Measurements from ENCODE around the gene HOPX.
"Not testable (repeated sequence)": the region's sequence is repeated elsewhere in the genome, so short reads cannot be mapped to it uniquely, and the experiment has no call there.

Gene HOPX

DNA sequence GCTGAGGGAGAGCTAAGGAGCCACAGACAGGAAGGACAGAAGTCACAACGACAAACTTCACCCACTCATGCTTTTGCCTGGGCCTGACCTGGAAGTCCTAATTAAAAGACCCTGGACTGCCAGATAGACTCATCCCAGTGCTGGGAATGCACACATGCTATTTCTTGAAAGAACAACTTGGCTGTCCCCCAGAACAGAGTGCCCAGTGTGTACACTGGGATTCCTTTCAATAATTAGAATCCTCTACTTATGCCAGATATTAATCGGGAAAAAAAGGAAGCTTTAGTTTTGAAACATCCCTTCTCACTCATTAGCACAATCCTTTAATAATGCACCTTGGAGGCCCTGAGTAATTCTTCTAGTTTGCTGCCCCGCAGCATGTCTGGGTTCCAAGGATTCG lies 3.4 kb downstream of the HOPX start:
- no peaks in the 10 kb centered on the region for H3K27me3 ChIP-seq (ENCODE audit: insufficient read depth, low read depth, severe bottlenecking)
- no peaks in the 10 kb centered on the region for H3K36me3 ChIP-seq
- H3K4me3 ChIP-seq (ENCODE audit: low read depth, low read length), result no peak overlapping the region
- DNase-seq, result no peak
- no peaks in the 10 kb centered on the region for H3K9me3 ChIP-seq (ENCODE audit: severe bottlenecking)
- TF ChIP-seq, protein P1, sequence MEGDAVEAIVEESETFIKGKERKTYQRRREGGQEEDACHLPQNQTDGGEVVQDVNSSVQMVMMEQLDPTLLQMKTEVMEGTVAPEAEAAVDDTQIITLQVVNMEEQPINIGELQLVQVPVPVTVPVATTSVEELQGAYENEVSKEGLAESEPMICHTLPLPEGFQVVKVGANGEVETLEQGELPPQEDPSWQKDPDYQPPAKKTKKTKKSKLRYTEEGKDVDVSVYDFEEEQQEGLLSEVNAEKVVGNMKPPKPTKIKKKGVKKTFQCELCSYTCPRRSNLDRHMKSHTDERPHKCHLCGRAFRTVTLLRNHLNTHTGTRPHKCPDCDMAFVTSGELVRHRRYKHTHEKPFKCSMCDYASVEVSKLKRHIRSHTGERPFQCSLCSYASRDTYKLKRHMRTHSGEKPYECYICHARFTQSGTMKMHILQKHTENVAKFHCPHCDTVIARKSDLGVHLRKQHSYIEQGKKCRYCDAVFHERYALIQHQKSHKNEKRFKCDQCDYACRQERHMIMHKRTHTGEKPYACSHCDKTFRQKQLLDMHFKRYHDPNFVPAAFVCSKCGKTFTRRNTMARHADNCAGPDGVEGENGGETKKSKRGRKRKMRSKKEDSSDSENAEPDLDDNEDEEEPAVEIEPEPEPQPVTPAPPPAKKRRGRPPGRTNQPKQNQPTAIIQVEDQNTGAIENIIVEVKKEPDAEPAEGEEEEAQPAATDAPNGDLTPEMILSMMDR (IDR thresholded peaks at IDR 0.05; ENCODE audit: low read depth, low read length), result no peak
- H3K27ac ChIP-seq, result no peak overlapping the region

DNA sequence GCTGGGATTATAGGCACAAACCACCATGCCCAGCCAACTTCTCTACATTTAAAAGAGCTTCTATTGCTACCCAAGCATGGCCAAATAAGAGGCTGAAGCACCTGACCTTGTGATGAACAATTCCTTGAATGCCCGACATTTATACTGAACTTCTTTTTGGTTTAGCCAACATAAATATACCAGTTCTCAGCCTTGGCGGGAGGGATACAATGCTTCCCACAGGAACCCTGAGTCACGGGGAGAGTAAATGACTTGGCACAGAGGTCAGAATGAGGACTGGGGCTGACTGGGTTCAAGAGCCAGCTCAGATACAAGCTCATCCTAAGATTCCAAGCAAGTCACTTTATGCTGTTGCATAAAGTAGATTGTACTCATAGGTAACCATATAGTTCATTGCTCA lies 6.1 kb downstream of the HOPX start:
- H3K4me3 ChIP-seq (ENCODE audit: low read depth, low read length), result no peak overlapping the region
- no peak for DNase-seq
- no peak overlapping the region for H3K27ac ChIP-seq
- no peaks in the 10 kb centered on the region for H3K9me3 ChIP-seq (ENCODE audit: severe bottlenecking)
- TF ChIP-seq, protein P1 (IDR thresholded peaks at IDR 0.05; ENCODE audit: low read depth, low read length), result no peak
- no peaks in the 10 kb centered on the region for H3K27me3 ChIP-seq (ENCODE audit: insufficient read depth, low read depth, severe bottlenecking)
- no peaks in the 10 kb centered on the region for H3K36me3 ChIP-seq

DNA sequence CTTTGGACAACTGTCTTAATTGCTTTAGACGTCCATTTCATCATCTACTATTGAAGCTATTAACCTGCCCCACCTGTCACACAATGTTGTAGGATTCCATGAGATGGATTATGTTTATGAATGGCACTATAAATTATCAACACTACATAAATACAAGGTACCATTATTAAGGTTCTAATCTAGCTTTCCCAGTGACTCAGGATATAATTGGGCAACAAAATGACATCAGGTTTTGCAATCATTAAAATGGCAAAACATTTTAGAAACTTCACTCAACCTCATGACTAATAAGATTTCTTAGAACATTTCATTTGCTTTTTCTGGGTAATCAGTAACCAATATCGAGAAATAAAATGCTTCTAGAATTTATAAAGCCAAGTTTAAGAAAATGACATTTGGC lies 9.2 kb downstream of the HOPX start:
- H3K27me3 ChIP-seq (ENCODE audit: insufficient read depth, low read depth, severe bottlenecking), result no peaks in the 10 kb centered on the region
- no peak for DNase-seq
- H3K4me3 ChIP-seq (ENCODE audit: low read depth, low read length), result no peak overlapping the region
- no peaks in the 10 kb centered on the region for H3K36me3 ChIP-seq
- H3K9me3 ChIP-seq (ENCODE audit: severe bottlenecking), result no peaks in the 10 kb centered on the region
- TF ChIP-seq, protein P1 (IDR thresholded peaks at IDR 0.05; ENCODE audit: low read depth, low read length), result no peak
- no peak overlapping the region for H3K27ac ChIP-seq

DNA sequence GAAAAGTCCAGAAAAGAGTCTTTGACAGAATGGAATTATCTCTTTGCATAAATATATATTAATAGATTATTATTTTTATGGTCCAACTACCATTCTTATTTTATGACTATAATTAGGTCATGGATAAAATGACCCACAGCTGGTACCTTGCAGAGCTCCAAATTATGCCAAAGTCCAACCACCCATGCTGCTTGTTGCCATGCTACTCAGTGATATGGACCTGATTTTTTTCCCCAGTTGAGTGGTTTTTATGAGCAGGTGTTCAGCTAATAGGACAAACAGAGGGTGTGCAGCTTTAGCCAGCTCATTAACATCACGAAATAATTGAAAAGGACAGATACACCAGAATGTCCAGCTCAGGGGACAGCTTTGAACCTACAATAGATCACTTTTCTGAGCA lies 9.7 kb downstream of the HOPX start:
- Histone ChIP-seq H3K4me3 (ENCODE audit: low read depth, low read length) (no peak overlapping the region), H3K36me3 (no peaks in the 10 kb centered on the region), H3K27ac (no peak overlapping the region), H3K27me3 (ENCODE audit: insufficient read depth, low read depth, severe bottlenecking) (no peaks in the 10 kb centered on the region), H3K9me3 (ENCODE audit: severe bottlenecking) (no peaks in the 10 kb centered on the region)
- TF ChIP-seq, protein P1 (IDR thresholded peaks at IDR 0.05; ENCODE audit: low read depth, low read length), result no peak
- no peak for DNase-seq

DNA sequence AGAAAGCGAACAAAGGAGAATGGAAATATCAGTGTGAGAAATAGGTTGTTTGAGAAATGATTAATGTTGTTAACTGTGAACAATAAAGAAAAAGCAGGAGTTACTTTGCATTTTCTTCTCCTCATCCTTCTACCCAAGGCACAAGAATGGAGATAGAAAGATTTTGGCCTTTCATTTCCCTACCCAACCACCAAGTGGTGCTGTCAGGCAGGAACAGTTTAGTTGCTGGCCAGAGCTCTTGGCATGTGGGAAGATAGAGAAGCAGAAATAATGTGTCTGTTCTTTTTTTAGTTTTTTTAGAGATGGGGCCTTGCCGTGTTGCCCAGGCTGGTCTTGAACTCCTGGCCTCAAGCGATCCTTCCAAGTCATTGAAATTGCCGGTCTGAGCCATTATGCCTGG lies 12.8 kb downstream of the HOPX start:
- Histone ChIP-seq H3K9me3 (ENCODE audit: severe bottlenecking) (no peaks in the 10 kb centered on the region), H3K36me3 (no peaks in the 10 kb centered on the region), H3K27me3 (ENCODE audit: insufficient read depth, low read depth, severe bottlenecking) (no peaks in the 10 kb centered on the region), H3K4me3 (ENCODE audit: low read depth, low read length) (no peak overlapping the region), H3K27ac (no peak overlapping the region)
- TF ChIP-seq, protein P1 (IDR thresholded peaks at IDR 0.05; ENCODE audit: low read depth, low read length), result peak; percentile 76
- DNase-seq, result peak; percentile 49

DNA sequence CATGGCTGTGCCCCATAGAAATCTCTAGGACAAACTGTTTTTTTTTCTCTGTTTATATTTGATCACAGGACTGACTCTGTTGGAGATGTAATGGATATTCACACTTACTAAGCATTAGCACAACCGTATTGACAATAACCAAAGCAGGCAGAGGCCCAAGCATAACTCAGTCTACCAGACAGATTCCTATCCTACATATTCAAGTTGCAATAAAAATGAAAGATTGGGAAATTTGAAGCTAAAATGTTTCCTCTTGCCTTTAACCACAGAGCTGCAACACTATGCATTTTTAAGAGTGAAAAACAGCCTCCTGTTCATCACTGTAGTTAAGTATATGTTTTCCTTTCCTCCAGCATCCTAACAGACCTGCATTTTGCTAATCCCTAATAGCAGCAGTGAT lies 13.7 kb downstream of the HOPX start:
- H3K4me3 ChIP-seq (ENCODE audit: low read depth, low read length); DNase-seq; H3K27me3 ChIP-seq (ENCODE audit: insufficient read depth, low read depth, severe bottlenecking); H3K36me3 ChIP-seq; H3K27ac ChIP-seq; H3K9me3 ChIP-seq (ENCODE audit: severe bottlenecking): not testable (repeated sequence)

All from WERI-Rb-1 (cell line).